GM12873 (cell line): Measurements from ENCODE around the gene FAM240A.

Experiments
- CTCF ChIP-seq: IDR thresholded peaks from 2 replicates; pipeline ENCODE4 v1.5.1; 2012; ENCODE audit warnings: low read depth, mild to moderate bottlenecking, moderate library complexity, low read length, control low read depth; ENCODE audit not compliant: insufficient read depth; ENCODE audit errors: missing control alignments

Gene FAM240A

DNA sequence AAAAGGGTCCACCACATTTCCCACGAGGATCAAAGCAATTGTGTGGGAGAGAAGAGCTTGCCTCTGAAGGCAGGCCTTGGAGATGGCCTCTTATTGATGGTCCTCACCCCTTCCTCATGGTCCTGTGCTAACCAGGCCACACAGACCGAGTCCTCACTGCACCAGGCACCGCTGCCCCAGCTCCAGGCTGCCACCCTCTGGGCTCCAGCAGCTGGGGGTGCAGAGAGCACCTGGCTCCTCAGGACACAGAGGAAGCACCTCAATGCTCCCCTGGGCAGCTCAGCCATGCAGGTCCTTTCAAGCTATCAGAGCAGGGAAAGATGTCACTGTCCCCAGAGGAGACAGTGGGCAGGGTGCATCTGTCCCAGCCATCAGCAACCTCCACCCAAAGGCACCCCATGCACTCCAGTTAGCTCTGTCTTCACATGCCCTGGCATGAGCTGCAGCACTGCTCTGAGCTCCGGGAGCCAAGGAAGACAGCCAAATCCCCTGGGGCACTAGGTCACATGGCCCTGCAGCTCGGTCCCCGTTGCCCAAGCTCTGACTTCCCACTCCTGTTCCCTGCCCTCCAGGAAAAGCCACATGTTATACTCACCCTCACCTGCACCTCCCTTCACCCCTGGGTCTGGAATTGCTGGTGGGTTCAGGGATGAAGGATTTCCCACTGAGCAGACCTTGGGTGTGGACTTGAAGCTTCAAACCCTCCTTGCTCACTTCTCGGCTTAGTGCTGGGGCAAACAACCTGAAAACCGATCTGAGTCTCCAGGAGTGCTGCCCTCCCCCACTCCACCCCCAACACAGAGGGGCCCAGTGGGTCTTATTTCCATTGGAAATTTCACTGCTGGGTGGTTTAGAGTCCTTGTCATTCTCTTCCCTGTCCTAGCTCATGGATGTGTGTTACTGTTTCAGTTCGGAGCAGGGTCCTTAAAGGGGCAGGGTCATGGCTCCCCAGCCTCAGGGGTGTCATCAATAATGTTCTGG, 48.5 kb downstream of the FAM240A start:
- no peak for TF ChIP-seq CTCF

GRCh38 chr3:46661776-46662766, 49.7 kb downstream of the FAM240A start:
- no peak for TF ChIP-seq CTCF

DNA sequence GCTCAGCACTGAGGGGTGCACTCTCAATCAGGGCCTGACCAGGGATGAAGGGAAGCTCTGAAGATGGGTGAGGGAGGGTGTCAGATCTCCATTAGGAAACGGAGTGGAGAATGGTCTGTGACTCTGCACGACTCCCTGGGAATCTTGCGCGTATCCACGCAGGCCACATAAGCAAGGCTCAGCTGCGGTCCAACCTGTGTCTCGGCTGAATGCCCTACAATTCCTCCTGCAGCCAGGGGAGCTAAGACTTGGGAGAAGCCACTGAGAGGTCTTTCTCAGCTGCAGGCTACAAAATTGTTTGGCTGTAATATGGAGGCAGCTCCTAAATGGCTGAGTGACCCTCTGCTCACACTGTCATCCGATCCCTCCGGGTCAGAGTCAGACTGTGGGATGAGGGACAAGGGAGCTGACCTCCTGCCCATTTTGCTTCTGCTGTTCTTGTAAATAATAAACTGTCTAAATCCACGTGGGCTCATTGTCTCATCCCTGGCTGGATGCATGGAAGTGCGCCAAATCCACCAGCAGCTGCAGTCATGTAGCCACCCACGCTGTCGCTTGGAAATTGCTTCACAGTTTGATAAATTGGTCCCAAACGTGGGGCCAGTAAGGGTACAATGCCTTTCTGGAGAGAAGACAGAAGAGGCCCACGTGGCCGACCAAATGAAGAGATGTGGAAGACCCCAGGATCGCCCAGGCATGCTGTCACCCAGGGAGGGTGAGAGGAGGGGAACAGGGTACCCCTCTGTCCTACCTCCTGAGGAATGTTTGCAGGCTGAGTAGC, 50.6 kb downstream of the FAM240A start:
- TF ChIP-seq CTCF, result no peak

DNA sequence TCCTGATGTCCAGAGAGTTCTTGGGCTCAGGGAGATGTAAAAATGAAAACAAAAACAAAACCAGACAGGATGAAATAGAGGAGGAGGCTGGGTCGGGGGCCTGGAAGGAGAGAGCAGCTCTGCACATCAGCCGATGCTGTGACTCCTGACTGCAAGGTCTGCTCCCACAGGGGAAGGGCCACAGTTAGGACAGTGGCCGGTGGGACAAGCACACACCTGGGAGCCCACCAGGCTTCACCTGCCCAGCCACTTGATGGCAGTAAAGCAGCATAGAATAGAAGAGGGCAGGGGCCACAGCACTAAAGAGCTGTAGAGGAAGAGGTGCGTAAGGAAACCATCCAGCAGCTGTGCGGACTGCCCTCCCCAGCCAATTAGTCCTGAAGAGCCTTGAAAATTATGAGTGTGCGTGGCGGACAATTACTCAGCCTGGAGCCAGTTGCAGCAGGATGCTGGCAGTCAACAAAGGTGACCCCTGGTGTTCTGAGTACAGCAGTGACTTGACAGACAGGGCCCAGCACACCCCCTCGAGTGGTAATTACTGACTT, 51.3 kb downstream of the FAM240A start:
- TF ChIP-seq CTCF, result peak; percentile 24

DNA sequence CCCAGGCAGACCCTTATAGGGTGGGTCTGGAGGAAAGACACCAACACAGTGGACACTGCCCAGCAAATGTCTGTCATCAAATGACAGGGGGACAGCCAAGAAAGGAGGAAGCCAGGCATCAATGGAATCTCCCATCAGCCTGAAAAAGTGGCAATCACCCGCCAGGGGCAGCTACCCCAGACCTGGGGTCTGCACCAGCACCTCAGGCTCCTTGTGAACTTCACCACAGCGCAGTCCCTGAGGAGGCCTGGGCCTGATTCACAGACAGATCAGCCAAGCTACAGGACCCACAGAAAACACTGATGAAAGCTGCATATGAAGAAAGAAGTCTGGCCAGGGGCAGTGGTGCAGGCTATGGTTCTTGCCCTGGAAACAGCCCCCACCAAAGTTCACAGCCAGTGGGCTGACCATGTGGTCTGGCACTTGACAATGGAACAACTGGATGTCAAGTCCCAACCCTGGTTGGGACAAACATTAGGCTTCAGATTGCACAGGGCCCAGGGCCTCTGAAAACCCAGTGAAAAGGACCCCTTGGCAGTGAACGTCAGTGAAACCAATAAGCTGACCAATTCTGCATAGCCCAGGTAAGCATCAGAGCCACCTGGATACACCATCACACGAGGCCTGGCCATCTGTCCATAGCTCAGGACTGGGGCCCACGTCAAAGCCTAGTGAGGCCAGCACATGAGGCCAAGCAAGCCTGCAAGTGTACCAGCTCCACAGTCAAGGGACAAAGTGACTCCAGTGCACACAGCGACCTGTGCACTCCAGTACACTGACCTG, 52.1 kb downstream of the FAM240A start:
- TF ChIP-seq CTCF, result no peak
